ENCODE results near the gene AKAP6. TPM values are rescaled to one million over a fixed set of nuclear protein-coding genes. Genes with fewer than 3 reads are reported as not detected.

AKAP6 gene
- total and polyA plus RNA-seq, 10 of the 15 experiments (the other 5 are each of a cell fraction or from before 2014, with no cell fraction given), result 0.35 to 5.9 (median 2.2) TPM

- no peaks in the 10 kb centered on the region for H3K9me3 ChIP-seq (replicated peaks; ENCODE audit: control insufficient read depth, insufficient read depth, low read length)
- H2AFZ ChIP-seq (ENCODE audit: control insufficient read depth, low read depth, low read length), result no peak overlapping the region
- SMC1A ChIA-PET (ENCODE audit: uncharacterized antibody, unreplicated experiment), result interaction anchor here (0.6 to 1.3 kb wide), 3 partner anchors 9 to 817 kb away, joined by 3 read pairs; no protein-coding TSS in a partner anchor
- no peak overlapping the region for H3K4me2 ChIP-seq (ENCODE audit: control insufficient read depth, insufficient read depth)
- no peaks in the 10 kb centered on the region for H3K36me3 ChIP-seq (ENCODE audit: control insufficient read depth in 2 of 2, insufficient read depth in 2 of 2, low read length in 1 of 2)
- FAIRE-seq, result no peak
- no TSS peak for BruUV-seq (replicated peaks)
- RAD21 ChIA-PET (ENCODE audit: unreplicated experiment), result no interaction called here
- in situ Hi-C loops (cut with MboI), result no loop called here
- DNase-seq (ENCODE audit: low read depth, low spot score), result no peak
- H3K9ac ChIP-seq (ENCODE audit: control insufficient read depth, insufficient read depth, low read length), result no peak overlapping the region
- ATAC-seq, result no peak
- POLR2A ChIA-PET, result no interaction called here
- no peaks in the 10 kb centered on the region for H3K4me1 ChIP-seq (ENCODE audit: control insufficient read depth, insufficient read depth, low read length)
- 14% methylated on average over 3 of the region's 3 CpGs for WGBS (ENCODE audit: insufficient coverage, insufficient replicate concordance, low lambda C conversion rate, missing lambda C conversion rate)
- H4K20me1 ChIP-seq (ENCODE audit: control insufficient read depth, insufficient read depth), result no peaks in the 10 kb centered on the region
- H3K79me2 ChIP-seq (ENCODE audit: control insufficient read depth, insufficient read depth, low read length), result no peaks in the 10 kb centered on the region
- CTCF ChIA-PET, result no interaction called here
- intact Hi-C loops (cut with micrococcal nuclease; ENCODE audit: unreplicated experiment), result no loop called here
- no peaks in the 10 kb centered on the region for H3K27me3 ChIP-seq (replicated peaks in 1 of 2; ENCODE audit: control insufficient read depth in 2 of 2, insufficient read depth in 2 of 2, low read length in 1 of 2)
- H3K4me3 ChIP-seq, result no peak overlapping the region
- no peak overlapping the region for H3K27ac ChIP-seq (ENCODE audit: control insufficient read depth, insufficient read depth)
- TF ChIP-seq FOXM1 (IDR thresholded peaks at IDR 0.05; ENCODE audit: low read depth, low read length) (no peak), PAX8 (IDR thresholded peaks at IDR 0.05) (no peak), CBX3 (IDR thresholded peaks at IDR 0.05; ENCODE audit: borderline replicate concordance, low read depth) (no peak), GATAD2B (conservative IDR thresholded peaks at IDR 0.05; ENCODE audit: low read depth) (no peak), CUX1 (IDR thresholded peaks at IDR 0.05; ENCODE audit: insufficient replicate concordance, low read depth, low read length) (no peak), ZNF274 (IDR thresholded peaks at IDR 0.05; ENCODE audit: insufficient read depth, insufficient read length) (no peak), POLR2A (IDR thresholded peaks at IDR 0.05; ENCODE audit: low read depth, low read length) (no peak), E4F1 (IDR thresholded peaks at IDR 0.05; ENCODE audit: borderline replicate concordance, partially characterized antibody) (no peak), CEBPB (IDR thresholded peaks at IDR 0.05; ENCODE audit: borderline replicate concordance in 1 of 2, low read depth in 2 of 2, low read length in 2 of 2) (no peak), E2F4 (IDR thresholded peaks at IDR 0.05; ENCODE audit: low read depth, low read length) (no peak), E2F8 (IDR thresholded peaks at IDR 0.05; ENCODE audit: low read depth, partially characterized antibody) (no peak), TCF7 (IDR thresholded peaks at IDR 0.05; ENCODE audit: borderline replicate concordance) (no peak), RUNX3 (IDR thresholded peaks at IDR 0.05; ENCODE audit: low read length) (no peak), FOS (IDR thresholded peaks at IDR 0.05; ENCODE audit: borderline replicate concordance, extremely low read depth, insufficient read length) (no peak)
Measured at GRCh38 chr14:32354716-32355115, 25.6 kb downstream of the AKAP6 start.
